WTC11 (cell line): ENCODE data around the gene MIA3. TPM values are rescaled to one million over a fixed set of nuclear protein-coding genes. Genes with fewer than 3 reads are reported as not detected.

Experiments
- ATAC-seq: fragments of 200-7000 bp; cut with Tn5 transposase; 2 replicates; pipeline ENCODE4 v1.10.0; 2021; ENCODE audit warnings: mild to moderate bottlenecking, moderate library complexity
- CTCF ChIA-PET: fragments of 300-600 bp; sonication (Branson Sonifier 250); formaldehyde crosslinking; loops from one replicate; lab custom pipeline; 2021; ENCODE audit warnings: antibody characterized with exemption; lab: Charles Lee
- POLR2A ChIA-PET: fragments of 350-600 bp; sonication (Branson Sonifier 250); formaldehyde crosslinking; loops from one replicate; lab custom pipeline; 2021; ENCODE audit warnings: antibody characterized with exemption; lab: Charles Lee
- DNase-seq: peaks from one replicate; pipeline ENCODE4 v3.0.0; 2021; ENCODE audit warnings: low spot score
- H3K27ac Mint-ChIP-seq: 2 replicates; pipeline ENCODE4 v1.8.0; 2021; ENCODE audit warnings: mixed read lengths
- H3K27me3 Mint-ChIP-seq: 2 replicates; pipeline ENCODE4 v1.8.0; 2021; ENCODE audit warnings: low read depth, mild to moderate bottlenecking, moderate library complexity, mixed read lengths
- H3K36me3 Mint-ChIP-seq: 2 replicates; pipeline ENCODE4 v1.8.0; 2021; ENCODE audit warnings: mixed read lengths
- H3K4me1 Mint-ChIP-seq: 2 replicates; pipeline ENCODE4 v1.8.0; 2022; ENCODE audit warnings: mixed read lengths
- H3K4me3 Mint-ChIP-seq: 2 replicates; pipeline ENCODE4 v1.8.0; 2021; ENCODE audit warnings: mild to moderate bottlenecking, moderate library complexity, mixed read lengths
- H3K9me3 Mint-ChIP-seq: 2 replicates; pipeline ENCODE4 v1.8.0; 2021; ENCODE audit warnings: mixed read lengths
- CBFB ChIP-seq: sonication (generic); formaldehyde crosslinking; IDR thresholded peaks from 2 replicates; pipeline ENCODE4 v1.8.1; 2022; ENCODE audit warnings: mild to moderate bottlenecking, low read depth, missing genetic modification reagents
- CDX4 ChIP-seq: fragments of 250-450 bp; sonication (Bioruptor Pico); IDR thresholded peaks from 2 replicates; pipeline ENCODE4 v1.9.0; 2021; ENCODE audit warnings: moderate library complexity, mild to moderate bottlenecking, inconsistent platforms, borderline replicate concordance
- CREM ChIP-seq: sonication (generic); formaldehyde crosslinking; IDR thresholded peaks from 2 replicates; pipeline ENCODE4 v1.8.1; 2022; ENCODE audit warnings: mild to moderate bottlenecking, missing genetic modification reagents, moderate library complexity
- E2F1 ChIP-seq: sonication (generic); formaldehyde crosslinking; IDR thresholded peaks from 2 replicates; pipeline ENCODE4 v1.8.0; 2022; ENCODE audit warnings: mild to moderate bottlenecking, missing genetic modification reagents
- FOXJ3 ChIP-seq: sonication (generic); formaldehyde crosslinking; IDR thresholded peaks from 2 replicates; pipeline ENCODE4 v1.9.0; 2021; ENCODE audit warnings: missing genetic modification reagents, mild to moderate bottlenecking, borderline replicate concordance
- GRHL2 ChIP-seq: fragments of 250-450 bp; sonication (Bioruptor Pico); IDR thresholded peaks from 2 replicates; pipeline ENCODE4 v1.8.0; 2022; ENCODE audit warnings: mild to moderate bottlenecking, moderate library complexity; ENCODE audit not compliant: insufficient replicate concordance, severe bottlenecking
- IRF2 ChIP-seq: sonication (generic); formaldehyde crosslinking; IDR thresholded peaks from 2 replicates; pipeline ENCODE4 v1.8.0; 2022; ENCODE audit warnings: low read depth, missing genetic modification reagents, borderline replicate concordance
- JUN ChIP-seq: sonication (generic); formaldehyde crosslinking; IDR thresholded peaks from 2 replicates; pipeline ENCODE4 v1.8.0; 2023; ENCODE audit warnings: mild to moderate bottlenecking, missing genetic modification reagents
- MYBL2 ChIP-seq: sonication (generic); formaldehyde crosslinking; IDR thresholded peaks from 2 replicates; pipeline ENCODE4 v1.8.1; 2023; ENCODE audit warnings: mild to moderate bottlenecking, moderate library complexity, missing genetic modification reagents
- SMAD3 ChIP-seq: sonication (generic); formaldehyde crosslinking; IDR thresholded peaks from 2 replicates; pipeline ENCODE4 v1.8.0; 2022; ENCODE audit warnings: missing genetic modification reagents, mild to moderate bottlenecking, borderline replicate concordance
- TP53 ChIP-seq: sonication (generic); formaldehyde crosslinking; IDR thresholded peaks from 2 replicates; pipeline ENCODE4 v1.8.1; 2023; ENCODE audit warnings: mild to moderate bottlenecking, missing genetic modification reagents
- ZNF121 ChIP-seq: sonication (generic); formaldehyde crosslinking; IDR thresholded peaks from 2 replicates; pipeline ENCODE4 v1.8.0; 2023; ENCODE audit warnings: missing genetic modification reagents
- ZNF138 ChIP-seq: sonication (generic); formaldehyde crosslinking; conservative IDR thresholded peaks from 2 replicates; pipeline ENCODE4 v1.8.1; 2022; ENCODE audit warnings: mild to moderate bottlenecking, moderate library complexity, missing genetic modification reagents
- ZNF263 ChIP-seq: sonication (generic); formaldehyde crosslinking; IDR thresholded peaks from 2 replicates; pipeline ENCODE4 v1.8.1; 2022; ENCODE audit warnings: low read depth, mild to moderate bottlenecking, moderate library complexity, missing genetic modification reagents
- ZNF396 ChIP-seq: fragments of 250-450 bp; sonication (Bioruptor Pico); IDR thresholded peaks from 2 replicates; pipeline ENCODE4 v1.8.0; 2021; ENCODE audit warnings: mild to moderate bottlenecking, moderate library complexity, borderline replicate concordance
- total RNA-seq: library from RNA; stranded (reverse); gene quantifications from 3 replicates; pipeline ENCODE4 v1.2.3, GENCODE V29; 2021
- TF ChIP-seq, protein P1 (sequence below): sonication (generic); formaldehyde crosslinking; IDR thresholded peaks from 2 replicates; pipeline ENCODE4 v1.8.1; 2022; ENCODE audit warnings: mild to moderate bottlenecking, missing genetic modification reagents, moderate library complexity, borderline replicate concordance
- TF ChIP-seq, protein P2 (sequence below): sonication (generic); formaldehyde crosslinking; IDR thresholded peaks from 2 replicates; pipeline ENCODE4 v1.8.0; 2023; ENCODE audit warnings: missing genetic modification reagents, mild to moderate bottlenecking, borderline replicate concordance
- TF ChIP-seq, protein P3 (sequence below): fragments of 250-450 bp; sonication (Bioruptor Pico); IDR thresholded peaks from 2 replicates; pipeline ENCODE4 v1.9.0; 2021; ENCODE audit warnings: mild to moderate bottlenecking, borderline replicate concordance
- TF ChIP-seq, protein P4 (sequence below): fragments of 250-450 bp; sonication (Bioruptor Pico); IDR thresholded peaks from 2 replicates; pipeline ENCODE4 v1.9.0; 2021; ENCODE audit warnings: mild to moderate bottlenecking
- TF ChIP-seq, protein P5 (sequence below): sonication (generic); formaldehyde crosslinking; IDR thresholded peaks from 2 replicates; pipeline ENCODE4 v1.8.1; 2023; ENCODE audit warnings: mild to moderate bottlenecking, moderate library complexity, missing genetic modification reagents

The MIA3 gene
- total RNA-seq, 1 experiment from 2014 or later, result 70.0 TPM

- CTCF ChIA-PET, result no interaction called here
- ATAC-seq (no peak), DNase-seq (no peak)
- no peak overlapping the region for H3K4me3 Mint-ChIP-seq
- H3K27ac Mint-ChIP-seq, result no peak overlapping the region
- POLR2A ChIA-PET, result no interaction called here
- H3K4me1 Mint-ChIP-seq, result no peaks in the 10 kb centered on the region
- TF ChIP-seq ZNF121 (CRISPR knock-in tag), result no peak
- TF ChIP-seq ZNF263, result no peak
- TF ChIP-seq, protein P1, sequence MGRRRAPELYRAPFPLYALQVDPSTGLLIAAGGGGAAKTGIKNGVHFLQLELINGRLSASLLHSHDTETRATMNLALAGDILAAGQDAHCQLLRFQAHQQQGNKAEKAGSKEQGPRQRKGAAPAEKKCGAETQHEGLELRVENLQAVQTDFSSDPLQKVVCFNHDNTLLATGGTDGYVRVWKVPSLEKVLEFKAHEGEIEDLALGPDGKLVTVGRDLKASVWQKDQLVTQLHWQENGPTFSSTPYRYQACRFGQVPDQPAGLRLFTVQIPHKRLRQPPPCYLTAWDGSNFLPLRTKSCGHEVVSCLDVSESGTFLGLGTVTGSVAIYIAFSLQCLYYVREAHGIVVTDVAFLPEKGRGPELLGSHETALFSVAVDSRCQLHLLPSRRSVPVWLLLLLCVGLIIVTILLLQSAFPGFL (CRISPR knock-in tag), result no peak
- TF ChIP-seq SMAD3, result no peak
- TF ChIP-seq, protein P2, sequence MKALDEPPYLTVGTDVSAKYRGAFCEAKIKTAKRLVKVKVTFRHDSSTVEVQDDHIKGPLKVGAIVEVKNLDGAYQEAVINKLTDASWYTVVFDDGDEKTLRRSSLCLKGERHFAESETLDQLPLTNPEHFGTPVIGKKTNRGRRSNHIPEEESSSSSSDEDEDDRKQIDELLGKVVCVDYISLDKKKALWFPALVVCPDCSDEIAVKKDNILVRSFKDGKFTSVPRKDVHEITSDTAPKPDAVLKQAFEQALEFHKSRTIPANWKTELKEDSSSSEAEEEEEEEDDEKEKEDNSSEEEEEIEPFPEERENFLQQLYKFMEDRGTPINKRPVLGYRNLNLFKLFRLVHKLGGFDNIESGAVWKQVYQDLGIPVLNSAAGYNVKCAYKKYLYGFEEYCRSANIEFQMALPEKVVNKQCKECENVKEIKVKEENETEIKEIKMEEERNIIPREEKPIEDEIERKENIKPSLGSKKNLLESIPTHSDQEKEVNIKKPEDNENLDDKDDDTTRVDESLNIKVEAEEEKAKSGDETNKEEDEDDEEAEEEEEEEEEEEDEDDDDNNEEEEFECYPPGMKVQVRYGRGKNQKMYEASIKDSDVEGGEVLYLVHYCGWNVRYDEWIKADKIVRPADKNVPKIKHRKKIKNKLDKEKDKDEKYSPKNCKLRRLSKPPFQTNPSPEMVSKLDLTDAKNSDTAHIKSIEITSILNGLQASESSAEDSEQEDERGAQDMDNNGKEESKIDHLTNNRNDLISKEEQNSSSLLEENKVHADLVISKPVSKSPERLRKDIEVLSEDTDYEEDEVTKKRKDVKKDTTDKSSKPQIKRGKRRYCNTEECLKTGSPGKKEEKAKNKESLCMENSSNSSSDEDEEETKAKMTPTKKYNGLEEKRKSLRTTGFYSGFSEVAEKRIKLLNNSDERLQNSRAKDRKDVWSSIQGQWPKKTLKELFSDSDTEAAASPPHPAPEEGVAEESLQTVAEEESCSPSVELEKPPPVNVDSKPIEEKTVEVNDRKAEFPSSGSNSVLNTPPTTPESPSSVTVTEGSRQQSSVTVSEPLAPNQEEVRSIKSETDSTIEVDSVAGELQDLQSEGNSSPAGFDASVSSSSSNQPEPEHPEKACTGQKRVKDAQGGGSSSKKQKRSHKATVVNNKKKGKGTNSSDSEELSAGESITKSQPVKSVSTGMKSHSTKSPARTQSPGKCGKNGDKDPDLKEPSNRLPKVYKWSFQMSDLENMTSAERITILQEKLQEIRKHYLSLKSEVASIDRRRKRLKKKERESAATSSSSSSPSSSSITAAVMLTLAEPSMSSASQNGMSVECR (CRISPR knock-in tag), result no peak
- TF ChIP-seq, protein P3, sequence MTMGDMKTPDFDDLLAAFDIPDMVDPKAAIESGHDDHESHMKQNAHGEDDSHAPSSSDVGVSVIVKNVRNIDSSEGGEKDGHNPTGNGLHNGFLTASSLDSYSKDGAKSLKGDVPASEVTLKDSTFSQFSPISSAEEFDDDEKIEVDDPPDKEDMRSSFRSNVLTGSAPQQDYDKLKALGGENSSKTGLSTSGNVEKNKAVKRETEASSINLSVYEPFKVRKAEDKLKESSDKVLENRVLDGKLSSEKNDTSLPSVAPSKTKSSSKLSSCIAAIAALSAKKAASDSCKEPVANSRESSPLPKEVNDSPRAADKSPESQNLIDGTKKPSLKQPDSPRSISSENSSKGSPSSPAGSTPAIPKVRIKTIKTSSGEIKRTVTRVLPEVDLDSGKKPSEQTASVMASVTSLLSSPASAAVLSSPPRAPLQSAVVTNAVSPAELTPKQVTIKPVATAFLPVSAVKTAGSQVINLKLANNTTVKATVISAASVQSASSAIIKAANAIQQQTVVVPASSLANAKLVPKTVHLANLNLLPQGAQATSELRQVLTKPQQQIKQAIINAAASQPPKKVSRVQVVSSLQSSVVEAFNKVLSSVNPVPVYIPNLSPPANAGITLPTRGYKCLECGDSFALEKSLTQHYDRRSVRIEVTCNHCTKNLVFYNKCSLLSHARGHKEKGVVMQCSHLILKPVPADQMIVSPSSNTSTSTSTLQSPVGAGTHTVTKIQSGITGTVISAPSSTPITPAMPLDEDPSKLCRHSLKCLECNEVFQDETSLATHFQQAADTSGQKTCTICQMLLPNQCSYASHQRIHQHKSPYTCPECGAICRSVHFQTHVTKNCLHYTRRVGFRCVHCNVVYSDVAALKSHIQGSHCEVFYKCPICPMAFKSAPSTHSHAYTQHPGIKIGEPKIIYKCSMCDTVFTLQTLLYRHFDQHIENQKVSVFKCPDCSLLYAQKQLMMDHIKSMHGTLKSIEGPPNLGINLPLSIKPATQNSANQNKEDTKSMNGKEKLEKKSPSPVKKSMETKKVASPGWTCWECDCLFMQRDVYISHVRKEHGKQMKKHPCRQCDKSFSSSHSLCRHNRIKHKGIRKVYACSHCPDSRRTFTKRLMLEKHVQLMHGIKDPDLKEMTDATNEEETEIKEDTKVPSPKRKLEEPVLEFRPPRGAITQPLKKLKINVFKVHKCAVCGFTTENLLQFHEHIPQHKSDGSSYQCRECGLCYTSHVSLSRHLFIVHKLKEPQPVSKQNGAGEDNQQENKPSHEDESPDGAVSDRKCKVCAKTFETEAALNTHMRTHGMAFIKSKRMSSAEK (CRISPR knock-in tag), result no peak
- no peak for TF ChIP-seq FOXJ3 (CRISPR knock-in tag)
- no peak for TF ChIP-seq E2F1 (CRISPR knock-in tag)
- TF ChIP-seq, protein P4, sequence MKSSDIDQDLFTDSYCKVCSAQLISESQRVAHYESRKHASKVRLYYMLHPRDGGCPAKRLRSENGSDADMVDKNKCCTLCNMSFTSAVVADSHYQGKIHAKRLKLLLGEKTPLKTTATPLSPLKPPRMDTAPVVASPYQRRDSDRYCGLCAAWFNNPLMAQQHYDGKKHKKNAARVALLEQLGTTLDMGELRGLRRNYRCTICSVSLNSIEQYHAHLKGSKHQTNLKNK (CRISPR knock-in tag), result no peak
- TF ChIP-seq IRF2 (CRISPR knock-in tag), result no peak
- TF ChIP-seq ZNF138 (CRISPR knock-in tag), result no peak
- TF ChIP-seq JUN (CRISPR knock-in tag), result no peak
- no peak for TF ChIP-seq CBFB (CRISPR knock-in tag)
- TF ChIP-seq GRHL2 (CRISPR knock-in tag), result no peak
- TF ChIP-seq CREM (CRISPR knock-in tag), result no peak
- TF ChIP-seq MYBL2, result no peak
- TF ChIP-seq, protein P5, sequence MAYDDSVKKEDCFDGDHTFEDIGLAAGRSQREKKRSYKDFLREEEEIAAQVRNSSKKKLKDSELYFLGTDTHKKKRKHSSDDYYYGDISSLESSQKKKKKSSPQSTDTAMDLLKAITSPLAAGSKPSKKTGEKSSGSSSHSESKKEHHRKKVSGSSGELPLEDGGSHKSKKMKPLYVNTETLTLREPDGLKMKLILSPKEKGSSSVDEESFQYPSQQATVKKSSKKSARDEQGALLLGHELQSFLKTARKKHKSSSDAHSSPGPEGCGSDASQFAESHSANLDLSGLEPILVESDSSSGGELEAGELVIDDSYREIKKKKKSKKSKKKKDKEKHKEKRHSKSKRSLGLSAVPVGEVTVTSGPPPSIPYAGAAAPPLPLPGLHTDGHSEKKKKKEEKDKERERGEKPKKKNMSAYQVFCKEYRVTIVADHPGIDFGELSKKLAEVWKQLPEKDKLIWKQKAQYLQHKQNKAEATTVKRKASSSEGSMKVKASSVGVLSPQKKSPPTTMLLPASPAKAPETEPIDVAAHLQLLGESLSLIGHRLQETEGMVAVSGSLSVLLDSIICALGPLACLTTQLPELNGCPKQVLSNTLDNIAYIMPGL (CRISPR knock-in tag), result no peak
- TF ChIP-seq TP53 (CRISPR knock-in tag), result no peak
- TF ChIP-seq ZNF396, result no peak
- no peak for TF ChIP-seq CDX4
- peaks cover 39% of the 10 kb centered on the region for H3K36me3 Mint-ChIP-seq
- no peaks in the 10 kb centered on the region for H3K9me3 Mint-ChIP-seq
- H3K27me3 Mint-ChIP-seq, result no peaks in the 10 kb centered on the region
Observed at GRCh38 chr1:222579316-222579715, 38.6 kb upstream of the MIA3 start.
